Gastrocnemius medialis (tissue), 4 donors: ENCODE results near the gene IRAK1BP1.

Experiments
- POLR2A ChIP-seq, 2 donors: fragments of 450-650 bp; IDR thresholded peaks; one replicate each; pipeline ENCODE4 v1.6.1; 2017; ENCODE audit warnings: antibody characterized with exemption in 2 of 2, mild to moderate bottlenecking in 2 of 2, moderate library complexity in 2 of 2
- TF ChIP-seq, protein P1 (sequence below), 5 experiments: fragments of 450-650 bp in 3 of 5; fragments of 200-600 bp in 2 of 5; sonication (generic) in 2 of 5; IDR thresholded peaks in 4 of 5; conservative IDR thresholded peaks in 1 of 5; 1 replicate in 4 of 5; 2 replicates in 1 of 5; pipeline ENCODE4 v1.5.1; 2016 to 2019; ENCODE audit warnings: antibody characterized with exemption in 5 of 5, mild to moderate bottlenecking in 3 of 5, moderate library complexity in 3 of 5

DNA sequence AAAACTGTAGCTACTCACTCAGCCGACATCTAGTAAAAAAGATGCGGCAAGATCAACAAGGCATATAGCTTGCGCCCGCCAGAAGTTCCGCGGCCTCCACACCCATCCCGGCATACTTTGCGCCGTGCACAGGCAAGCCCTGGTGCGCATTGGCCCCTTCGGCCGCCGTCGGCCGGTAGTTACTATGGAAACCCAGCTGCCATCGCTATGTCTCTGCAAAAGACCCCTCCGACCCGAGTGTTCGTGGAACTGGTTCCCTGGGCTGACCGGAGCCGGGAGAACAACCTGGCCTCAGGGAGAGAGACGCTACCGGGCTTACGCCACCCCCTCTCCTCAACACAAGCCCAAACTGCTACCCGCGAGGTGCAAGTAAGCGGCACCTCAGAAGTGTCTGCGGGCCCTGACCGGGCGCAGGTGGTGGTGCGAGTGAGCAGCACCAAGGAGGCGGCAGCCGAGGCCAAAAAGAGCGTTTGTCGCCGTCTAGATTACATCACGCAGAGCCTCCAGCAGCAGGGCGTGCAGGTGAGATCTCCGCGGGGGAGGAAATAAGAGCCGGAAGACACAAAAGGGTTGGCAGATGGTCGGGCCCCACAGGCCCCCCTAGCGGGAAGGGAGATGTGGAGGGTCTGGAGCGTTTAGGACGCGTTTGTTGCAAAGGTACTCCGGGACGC lies at the start of gene IRAK1BP1:
- TF ChIP-seq, protein P1, sequence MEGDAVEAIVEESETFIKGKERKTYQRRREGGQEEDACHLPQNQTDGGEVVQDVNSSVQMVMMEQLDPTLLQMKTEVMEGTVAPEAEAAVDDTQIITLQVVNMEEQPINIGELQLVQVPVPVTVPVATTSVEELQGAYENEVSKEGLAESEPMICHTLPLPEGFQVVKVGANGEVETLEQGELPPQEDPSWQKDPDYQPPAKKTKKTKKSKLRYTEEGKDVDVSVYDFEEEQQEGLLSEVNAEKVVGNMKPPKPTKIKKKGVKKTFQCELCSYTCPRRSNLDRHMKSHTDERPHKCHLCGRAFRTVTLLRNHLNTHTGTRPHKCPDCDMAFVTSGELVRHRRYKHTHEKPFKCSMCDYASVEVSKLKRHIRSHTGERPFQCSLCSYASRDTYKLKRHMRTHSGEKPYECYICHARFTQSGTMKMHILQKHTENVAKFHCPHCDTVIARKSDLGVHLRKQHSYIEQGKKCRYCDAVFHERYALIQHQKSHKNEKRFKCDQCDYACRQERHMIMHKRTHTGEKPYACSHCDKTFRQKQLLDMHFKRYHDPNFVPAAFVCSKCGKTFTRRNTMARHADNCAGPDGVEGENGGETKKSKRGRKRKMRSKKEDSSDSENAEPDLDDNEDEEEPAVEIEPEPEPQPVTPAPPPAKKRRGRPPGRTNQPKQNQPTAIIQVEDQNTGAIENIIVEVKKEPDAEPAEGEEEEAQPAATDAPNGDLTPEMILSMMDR (IDR thresholded peaks at IDR 0.05 in 4 of 5, conservative IDR thresholded peaks at IDR 0.05 in 1 of 5) = no peak
- no peak for TF ChIP-seq POLR2A (IDR thresholded peaks at IDR 0.05)
